Stomach (tissue), 9 donors: ENCODE data around the gene PITPNC1. TPM values are rescaled to one million over a fixed set of nuclear protein-coding genes. Genes with fewer than 3 reads are reported as not detected.

Experiments
- DNase-seq, 2 donors: peaks; one replicate each; pipeline versions ENCODE4 v3.0.0 to v3.0.0-alpha.2; 2013 to 2019
- H3K27ac ChIP-seq, 5 donors: fragments of 200-600 bp in 4 of 5; sonication (generic) in 4 of 5; one replicate each; pipeline ENCODE4 v1.5.1; 2013 to 2019; ENCODE audit warnings: mild to moderate bottlenecking in 1 of 5, moderate library complexity in 1 of 5
- H3K27me3 ChIP-seq, 3 donors: fragments of 200-600 bp; sonication (generic); one replicate each; pipeline ENCODE4 v1.5.1; 2017 to 2019; ENCODE audit warnings: mixed run types in 1 of 3
- H3K36me3 ChIP-seq, 4 donors: fragments of 200-600 bp; sonication (generic); 1 replicate in 3 of 4; 2 replicates in 1 of 4; pipeline ENCODE4 v1.5.1; 2016 to 2019
- H3K4me1 ChIP-seq, 4 donors: fragments of 200-600 bp; sonication (generic); one replicate each; pipeline ENCODE4 v1.5.1; 2016 to 2019
- H3K4me3 ChIP-seq, 4 donors: fragments of 200-600 bp; sonication (generic) in 3 of 4; one replicate each; pipeline ENCODE4 v1.5.1; 2016 to 2019; ENCODE audit warnings: mild to moderate bottlenecking in 1 of 4
- H3K9me3 ChIP-seq, 4 donors: fragments of 200-600 bp; sonication (generic); one replicate each; pipeline ENCODE4 v1.5.1; 2016 to 2019
- EP300 ChIP-seq: sonication (generic); formaldehyde crosslinking; IDR thresholded peaks from one replicate; pipeline ENCODE4 v1.6.1; 2017; ENCODE audit warnings: antibody characterized with exemption
- POLR2A ChIP-seq, 4 donors: fragments of 450-650 bp; IDR thresholded peaks; one replicate each; pipeline ENCODE4 v1.6.1; 2016; ENCODE audit warnings: antibody characterized with exemption in 4 of 4, control low read depth in 2 of 4, mild to moderate bottlenecking in 1 of 4, moderate library complexity in 1 of 4
- POLR2AphosphoS5 ChIP-seq, 3 donors: sonication (generic); formaldehyde crosslinking; IDR thresholded peaks; one replicate each; pipeline ENCODE4 v1.6.1; 2016; ENCODE audit warnings: antibody characterized with exemption in 3 of 3
- WGBS, 5 donors: extraction: QIAGEN DNeasy Blood & Tissue Kit in 3 of 5; methylation state at CpG; one replicate each; pipeline versions ENCODE4 v1.1.5 to v1.1.7; 2013 to 2018; 5-methylcytosine and 5-hydroxymethylcytosine counted together
- intact Hi-C: fragments of 100-400 bp; cut with DNase I; formaldehyde crosslinking; loops from one replicate; pipeline ENCODE4 v1.15.1; 2023; ENCODE audit warnings: low total_unique reads
- polyA plus RNA-seq, 3 donors: library from polyadenylated mRNA; stranded (reverse); fragments of 200-250 nt; gene quantifications; one replicate each; pipeline ENCODE4 v1.2.3, GENCODE V29; 2013
- total RNA-seq, 5 donors: library from RNA; depleted of rRNA; stranded (reverse); fragments of >200 nt; gene quantifications; one replicate each; pipeline versions ENCODE4 v1.1.0 to v1.2.3, GENCODE V29; 2014 to 2016
- TF ChIP-seq, protein P1 (sequence below), 7 experiments: fragments of 450-650 bp in 4 of 7; fragments of 200-600 bp in 3 of 7; sonication (generic) in 3 of 7; IDR thresholded peaks; one replicate each; pipeline ENCODE4 v1.5.1; 2016 to 2019; ENCODE audit warnings: antibody characterized with exemption in 7 of 7, control low read depth in 2 of 7, mild to moderate bottlenecking in 1 of 7
- donor health status: healthy with polysubstance abuse.
- donor health status: Bipolar disorder and iron deficiency.
- donor health status: healthy.

The PITPNC1 gene
- total and polyA plus RNA-seq, 8 donors = 2.3 to 25.3 (median 14.4) TPM

DNA sequence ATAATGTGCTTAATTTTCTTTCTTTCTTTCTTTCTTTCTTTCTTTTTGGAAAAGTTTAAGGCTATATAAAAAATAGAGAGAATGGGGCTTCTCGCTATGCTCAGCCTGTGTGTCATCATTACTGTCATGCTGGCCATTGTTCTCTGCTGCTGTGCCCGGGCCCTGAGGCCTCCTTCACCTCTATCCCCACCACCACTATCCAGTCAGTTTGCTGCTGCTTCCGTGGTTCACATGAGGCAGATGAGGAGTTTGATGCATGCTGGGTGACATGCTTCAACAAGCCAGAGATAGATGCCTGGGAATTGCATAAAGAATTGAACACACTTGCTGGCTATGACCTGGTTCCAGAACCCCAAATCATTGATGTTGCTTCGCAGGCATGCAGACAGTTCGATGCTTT lies 36.3 kb downstream of the PITPNC1 start:
- 87 to 92% (median 88%) methylated on average over 5 of the region's 5 CpGs for WGBS, 5 donors
- intact Hi-C loops = no loop called here
- Histone ChIP-seq H3K27me3 (no peaks in the 10 kb centered on the region), H3K27ac (no peak overlapping the region), H3K36me3 (no peaks in the 10 kb centered on the region), H3K4me3 (no peak overlapping the region), H3K9me3 (no peaks in the 10 kb centered on the region), H3K4me1 (peaks cover 6 to 17% (median 12%) of the 10 kb centered on the region in 4 donors)
- TF ChIP-seq POLR2AphosphoS5 (IDR thresholded peaks at IDR 0.05) (no peak), EP300 (no peak), POLR2A (IDR thresholded peaks at IDR 0.05) (no peak)
- TF ChIP-seq, protein P1, sequence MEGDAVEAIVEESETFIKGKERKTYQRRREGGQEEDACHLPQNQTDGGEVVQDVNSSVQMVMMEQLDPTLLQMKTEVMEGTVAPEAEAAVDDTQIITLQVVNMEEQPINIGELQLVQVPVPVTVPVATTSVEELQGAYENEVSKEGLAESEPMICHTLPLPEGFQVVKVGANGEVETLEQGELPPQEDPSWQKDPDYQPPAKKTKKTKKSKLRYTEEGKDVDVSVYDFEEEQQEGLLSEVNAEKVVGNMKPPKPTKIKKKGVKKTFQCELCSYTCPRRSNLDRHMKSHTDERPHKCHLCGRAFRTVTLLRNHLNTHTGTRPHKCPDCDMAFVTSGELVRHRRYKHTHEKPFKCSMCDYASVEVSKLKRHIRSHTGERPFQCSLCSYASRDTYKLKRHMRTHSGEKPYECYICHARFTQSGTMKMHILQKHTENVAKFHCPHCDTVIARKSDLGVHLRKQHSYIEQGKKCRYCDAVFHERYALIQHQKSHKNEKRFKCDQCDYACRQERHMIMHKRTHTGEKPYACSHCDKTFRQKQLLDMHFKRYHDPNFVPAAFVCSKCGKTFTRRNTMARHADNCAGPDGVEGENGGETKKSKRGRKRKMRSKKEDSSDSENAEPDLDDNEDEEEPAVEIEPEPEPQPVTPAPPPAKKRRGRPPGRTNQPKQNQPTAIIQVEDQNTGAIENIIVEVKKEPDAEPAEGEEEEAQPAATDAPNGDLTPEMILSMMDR (IDR thresholded peaks at IDR 0.05) = no peak
- no peak for DNase-seq

- Histone ChIP-seq H3K36me3 (no peaks in the 10 kb centered on the region), H3K9me3 (no peaks in the 10 kb centered on the region), H3K27ac (no peak overlapping the region), H3K4me1 (peaks cover 6 to 16% (median 12%) of the 10 kb centered on the region in 4 donors), H3K27me3 (no peaks in the 10 kb centered on the region), H3K4me3 (no peak overlapping the region)
- TF ChIP-seq, protein P1 (IDR thresholded peaks at IDR 0.05) = no peak
- TF ChIP-seq EP300 = no peak
- no peak for TF ChIP-seq POLR2AphosphoS5 (IDR thresholded peaks at IDR 0.05)
- no peak for TF ChIP-seq POLR2A (IDR thresholded peaks at IDR 0.05)
- no peak for DNase-seq
- 97 to 100% (median 100%) methylated on average over 1 of the region's 1 CpG for WGBS, 5 donors
- intact Hi-C loops = no loop called here
Measured at GRCh38 chr17:67414130-67414529, 37.0 kb downstream of the PITPNC1 start.

DNA sequence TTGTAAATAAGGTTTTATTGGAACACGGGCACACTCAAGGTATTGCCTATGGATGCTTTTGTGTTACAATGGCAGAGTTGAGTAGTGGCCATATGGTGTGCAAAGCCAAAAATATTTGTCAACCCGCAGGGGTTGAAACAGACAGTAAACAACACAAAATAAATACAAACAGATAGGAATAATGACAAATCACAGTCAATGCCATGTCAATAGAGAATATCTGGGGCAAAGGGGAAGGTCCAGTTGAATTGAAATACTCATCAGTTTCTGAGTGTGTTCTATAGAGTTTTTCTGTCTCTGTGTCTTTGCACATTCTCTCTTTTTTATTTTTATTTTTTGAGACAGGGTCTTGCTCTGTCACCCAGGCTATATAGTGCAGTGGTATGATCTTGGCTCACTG lies 37.5 kb downstream of the PITPNC1 start:
- H3K36me3 ChIP-seq = no peaks in the 10 kb centered on the region
- H3K27me3 ChIP-seq = no peaks in the 10 kb centered on the region
- peaks cover 6 to 16% (median 12%) of the 10 kb centered on the region in 4 donors for H3K4me1 ChIP-seq
- no peak for DNase-seq
- intact Hi-C loops = no loop called here
- H3K4me3 ChIP-seq = no peak overlapping the region
- H3K9me3 ChIP-seq = no peaks in the 10 kb centered on the region
- no peak overlapping the region for H3K27ac ChIP-seq
- TF ChIP-seq POLR2AphosphoS5 (IDR thresholded peaks at IDR 0.05) = no peak
- TF ChIP-seq, protein P1 (IDR thresholded peaks at IDR 0.05) = no peak
- TF ChIP-seq POLR2A (IDR thresholded peaks at IDR 0.05) = no peak
- no peak for TF ChIP-seq EP300
- WGBS, 5 donors = 94 to 99% (median 97%) methylated on average over 2 of the region's 2 CpGs

DNA sequence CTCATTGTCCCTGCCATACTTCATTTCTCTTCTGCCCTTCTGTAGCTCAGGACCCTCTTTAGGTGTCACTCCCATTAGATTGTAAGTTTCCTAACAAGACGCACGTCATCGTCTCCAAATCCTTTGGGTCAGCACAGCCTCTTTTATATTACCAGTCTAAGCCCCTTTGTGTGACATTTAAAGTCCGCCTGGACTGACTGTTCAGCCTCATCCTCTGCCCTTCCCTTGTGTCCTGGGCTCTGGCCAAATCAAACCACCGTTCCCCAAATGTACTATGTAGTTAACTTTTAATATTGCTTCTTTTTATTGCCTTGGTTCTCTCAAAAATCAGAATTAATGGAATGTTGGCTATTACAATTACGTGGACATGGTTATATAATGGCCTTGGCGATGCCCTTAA lies 38.2 kb downstream of the PITPNC1 start:
- 88 to 95% (median 92%) methylated on average over 7 of the region's 7 CpGs for WGBS, 5 donors
- intact Hi-C loops = no loop called here
- H3K4me3 ChIP-seq = no peak overlapping the region
- H3K4me1 ChIP-seq = peaks cover 6 to 17% (median 13%) of the 10 kb centered on the region in 4 donors
- no peak for DNase-seq
- H3K36me3 ChIP-seq = no peaks in the 10 kb centered on the region
- no peak overlapping the region for H3K27ac ChIP-seq
- no peaks in the 10 kb centered on the region for H3K9me3 ChIP-seq
- H3K27me3 ChIP-seq = no peaks in the 10 kb centered on the region
- TF ChIP-seq EP300 (no peak), POLR2A (IDR thresholded peaks at IDR 0.05) (no peak)

GRCh38 chr17:67417507-67417906 lies 40.4 kb downstream of the PITPNC1 start:
- intact Hi-C loops = no loop called here
- no peak overlapping the region for H3K27ac ChIP-seq
- TF ChIP-seq POLR2A (IDR thresholded peaks at IDR 0.05) (no peak), EP300 (no peak), POLR2AphosphoS5 (IDR thresholded peaks at IDR 0.05) (no peak)
- TF ChIP-seq, protein P1 (IDR thresholded peaks at IDR 0.05) = no peak
- WGBS, 5 donors = 91 to 100% (median 96%) methylated on average over 1 of the region's 1 CpG
- H3K27me3 ChIP-seq = no peaks in the 10 kb centered on the region
- no peaks in the 10 kb centered on the region for H3K36me3 ChIP-seq
- no peak overlapping the region for H3K4me3 ChIP-seq
- no peaks in the 10 kb centered on the region for H3K9me3 ChIP-seq
- H3K4me1 ChIP-seq = peaks cover 16 to 24% (median 20%) of the 10 kb centered on the region in 4 donors
- no peak for DNase-seq
